SK-N-SH (cell line): ENCODE measurements around the gene NUDT14.

Experiments used
- GABPA ChIP-seq: IDR thresholded peaks from 2 replicates; pipeline ENCODE4 v1.4.0; 2012; ENCODE audit warnings: low read depth, mild to moderate bottlenecking
- GATA2 ChIP-seq: sonication (generic); formaldehyde crosslinking; IDR thresholded peaks from 2 replicates; pipeline ENCODE4 v1.5.0; 2020; ENCODE audit warnings: mild to moderate bottlenecking, missing genetic modification reagents
- JUND ChIP-seq: IDR thresholded peaks from 2 replicates; pipeline ENCODE4 v1.4.0; 2012
- POLR2AphosphoS5 ChIP-seq: IDR thresholded peaks from 2 replicates; pipeline ENCODE4 v1.6.1; 2012; ENCODE audit warnings: low read depth, low read length
- RCOR1 ChIP-seq: fragments of 150-350 bp; IDR thresholded peaks from 2 replicates; pipeline ENCODE4 v1.6.1; 2017; ENCODE audit warnings: antibody characterized with exemption, low read length
- RXRA ChIP-seq: IDR thresholded peaks from 2 replicates; pipeline ENCODE4 v1.4.0; 2012; ENCODE audit warnings: low read depth, mild to moderate bottlenecking, borderline replicate concordance
- SMC3 ChIP-seq: IDR thresholded peaks from 2 replicates; pipeline ENCODE4 v1.6.1; 2012; ENCODE audit warnings: low read depth, low read length, improper control_type of control experiment
- TAF1 ChIP-seq: IDR thresholded peaks from 2 replicates; pipeline ENCODE4 v1.6.1; 2012; ENCODE audit warnings: low read depth, mild to moderate bottlenecking, low read length, moderate library complexity, borderline replicate concordance
- TCF12 ChIP-seq: IDR thresholded peaks from 2 replicates; pipeline ENCODE4 v1.4.0; 2012
- TF ChIP-seq, protein P1 (sequence below): fragments of 200-600 bp; sonication (generic); IDR thresholded peaks from 2 replicates; pipeline ENCODE4 v1.6.1; 2017; ENCODE audit warnings: antibody characterized with exemption, mild to moderate bottlenecking, moderate library complexity

DNA sequence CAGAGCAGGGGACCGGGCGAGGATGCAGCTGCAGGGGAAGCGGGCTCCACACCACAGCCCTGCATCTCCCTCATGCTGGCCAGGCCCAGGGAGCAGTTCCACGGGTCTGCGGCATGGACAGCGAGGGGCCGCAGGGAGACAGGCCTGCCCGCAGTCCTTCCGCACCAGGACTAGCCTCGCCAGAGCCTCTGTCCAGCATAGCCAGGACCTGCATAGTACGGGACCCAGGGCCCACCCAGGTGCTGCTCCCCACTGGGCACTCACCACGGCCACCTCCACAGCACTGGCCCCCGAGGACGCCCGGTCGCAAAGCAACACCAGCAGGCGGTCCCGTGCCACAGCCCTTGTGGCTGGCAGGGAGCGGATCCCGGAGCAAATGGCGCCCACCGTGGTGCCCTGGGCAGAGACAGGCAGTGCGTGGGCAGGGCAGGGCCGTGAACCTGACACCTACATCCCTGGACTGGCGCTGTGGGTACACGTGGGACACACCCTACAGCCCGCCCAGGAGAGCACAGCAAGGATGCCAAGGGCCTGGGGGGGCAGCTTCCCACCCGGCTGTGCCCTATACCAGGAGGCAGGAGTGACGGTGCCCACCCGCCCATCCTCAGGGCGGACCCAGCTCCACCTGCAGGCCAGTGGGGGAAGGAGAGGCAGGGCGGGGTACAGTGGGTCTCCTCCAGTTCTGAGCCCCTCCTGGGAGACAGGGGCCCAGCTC lies 36.3 kb downstream of the NUDT14 start:
- TF ChIP-seq POLR2AphosphoS5, result no peak
- TF ChIP-seq, protein P1, sequence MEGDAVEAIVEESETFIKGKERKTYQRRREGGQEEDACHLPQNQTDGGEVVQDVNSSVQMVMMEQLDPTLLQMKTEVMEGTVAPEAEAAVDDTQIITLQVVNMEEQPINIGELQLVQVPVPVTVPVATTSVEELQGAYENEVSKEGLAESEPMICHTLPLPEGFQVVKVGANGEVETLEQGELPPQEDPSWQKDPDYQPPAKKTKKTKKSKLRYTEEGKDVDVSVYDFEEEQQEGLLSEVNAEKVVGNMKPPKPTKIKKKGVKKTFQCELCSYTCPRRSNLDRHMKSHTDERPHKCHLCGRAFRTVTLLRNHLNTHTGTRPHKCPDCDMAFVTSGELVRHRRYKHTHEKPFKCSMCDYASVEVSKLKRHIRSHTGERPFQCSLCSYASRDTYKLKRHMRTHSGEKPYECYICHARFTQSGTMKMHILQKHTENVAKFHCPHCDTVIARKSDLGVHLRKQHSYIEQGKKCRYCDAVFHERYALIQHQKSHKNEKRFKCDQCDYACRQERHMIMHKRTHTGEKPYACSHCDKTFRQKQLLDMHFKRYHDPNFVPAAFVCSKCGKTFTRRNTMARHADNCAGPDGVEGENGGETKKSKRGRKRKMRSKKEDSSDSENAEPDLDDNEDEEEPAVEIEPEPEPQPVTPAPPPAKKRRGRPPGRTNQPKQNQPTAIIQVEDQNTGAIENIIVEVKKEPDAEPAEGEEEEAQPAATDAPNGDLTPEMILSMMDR, result no peak
- no peak for TF ChIP-seq TAF1
- no peak for TF ChIP-seq GATA2
- TF ChIP-seq RCOR1, result no peak
- TF ChIP-seq TCF12, result no peak
- TF ChIP-seq JUND, result no peak
- no peak for TF ChIP-seq RXRA
- TF ChIP-seq SMC3, result no peak
- TF ChIP-seq GABPA, result no peak
